K562 (cell line): Measurements from ENCODE around the gene GREB1. TPM values are rescaled to one million over a fixed set of nuclear protein-coding genes. Genes with fewer than 3 reads are reported as not detected.

Experiments used
- ATAC-seq: fragments of 200-7000 bp; cut with Tn5 transposase; 3 replicates; pipeline ENCODE4 v1.9.1; 2020; ENCODE audit warnings: moderate library complexity
- BruUV-seq: library from RNA; stranded (reverse); fragments of 400-500 nt; replicated peaks from 2 replicates; lab custom pipeline; 2021; lab: Mats Ljungman, UMichigan
- CTCF ChIA-PET: fragments of 300-600 bp; formaldehyde crosslinking; extraction: SDS; loops from one replicate; lab custom pipeline; 2021; ENCODE audit warnings: low intra/inter-chr PET ratio; lab: Yijun Ruan, JAX
- POLR2A ChIA-PET: fragments of 300-600, 350-650 bp; sonication (Branson Sonifier 250); formaldehyde crosslinking; extraction: SDS; loops from one replicate; lab custom pipeline; 2021; ENCODE audit warnings: antibody characterized with exemption, inconsistent platforms; lab: Yijun Ruan, JAX
- DNase-seq, 4 experiments: peaks; one replicate each; pipeline versions ENCODE4 v3.0.0 to v3.0.0-alpha.2; 2011 to 2018; ENCODE audit warnings: low spot score in 3 of 4, mixed read lengths in 3 of 4; ENCODE audit errors: extremely low read depth in 1 of 4
- FAIRE-seq: peaks from 2 replicates; lab custom pipeline; 2011; peaks lifted over from hg19 to GRCh38; lab: Jason Lieb, UNC
- H2AFZ ChIP-seq: 2 replicates; pipeline ENCODE4 v1.6.0; 2011; ENCODE audit warnings: low read depth, low read length, control low read depth, inconsistent platforms
- H3K27ac ChIP-seq: fragments of 200-600 bp; 3 replicates; pipeline ENCODE4 v1.8.0; 2011; ENCODE audit warnings: low read depth, mild to moderate bottlenecking, control low read depth, inconsistent platforms, low read length, moderate library complexity, mixed read lengths; ENCODE audit errors: extremely low read depth
- H3K27me3 ChIP-seq, 2 experiments: fragments of 300-600 bp in 1 of 2; 2 replicates in 1 of 2; 3 replicates in 1 of 2; pipeline versions ENCODE4 v1.6.0 to v1.8.0; 2011; ENCODE audit warnings: inconsistent platforms in 2 of 2, low read length in 2 of 2, mild to moderate bottlenecking in 1 of 2, mixed read lengths in 1 of 2, moderate library complexity in 1 of 2; ENCODE audit not compliant: control insufficient read depth in 2 of 2, insufficient read depth in 2 of 2
- H3K36me3 ChIP-seq: fragments of 300-600 bp; 3 replicates; pipeline ENCODE4 v1.8.0; 2011; ENCODE audit warnings: mild to moderate bottlenecking, low read length, inconsistent platforms; ENCODE audit not compliant: control insufficient read depth, insufficient read depth
- H3K4me1 ChIP-seq, 2 experiments: fragments of 200-600 bp in 1 of 2; replicated peaks in 1 of 2; 2 replicates in 1 of 2; 3 replicates in 1 of 2; pipeline versions ENCODE4 v1.5.1 to v1.8.0; 2011; ENCODE audit warnings: inconsistent platforms in 2 of 2, low read length in 2 of 2, mild to moderate bottlenecking in 1 of 2, mixed read lengths in 1 of 2, moderate library complexity in 1 of 2; ENCODE audit not compliant: control insufficient read depth in 2 of 2, insufficient read depth in 2 of 2
- H3K4me2 ChIP-seq: 2 replicates; pipeline ENCODE4 v1.6.1; 2011; ENCODE audit warnings: low read length, control low read depth, inconsistent platforms, mixed read lengths; ENCODE audit not compliant: insufficient read depth
- H3K4me3 ChIP-seq: fragments of 200-600 bp; sonication (generic), shearing (Covaris generic); 2 replicates; pipeline ENCODE4 v1.5.1; 2016; ENCODE audit warnings: control low read depth, inconsistent platforms
- H3K79me2 ChIP-seq: fragments of 200-600 bp; 3 replicates; pipeline ENCODE4 v1.8.0; 2011; ENCODE audit warnings: low read length, inconsistent platforms; ENCODE audit not compliant: control insufficient read depth, insufficient read depth
- H3K9ac ChIP-seq, 2 experiments: 2 replicates each; pipeline versions ENCODE4 v1.6.0 to v1.6.1; 2011; ENCODE audit warnings: low read depth in 2 of 2, low read length in 2 of 2, control low read depth in 1 of 2, inconsistent platforms in 1 of 2, mild to moderate bottlenecking in 1 of 2, mixed read lengths in 1 of 2; ENCODE audit not compliant: insufficient read depth in 1 of 2
- H3K9me1 ChIP-seq: one replicate; pipeline ENCODE4 v1.6.0; 2011; ENCODE audit warnings: inconsistent platforms, mild to moderate bottlenecking, low read length, moderate library complexity; ENCODE audit not compliant: control insufficient read depth, insufficient read depth
- H3K9me3 ChIP-seq: replicated peaks from 2 replicates; pipeline ENCODE4 v1.5.1; 2011; ENCODE audit warnings: low read depth, low read length, inconsistent platforms; ENCODE audit not compliant: control insufficient read depth, insufficient read depth
- H4K20me1 ChIP-seq: replicated peaks from 2 replicates; pipeline ENCODE4 v1.6.1; 2011; ENCODE audit warnings: low read length, inconsistent platforms, mixed read lengths; ENCODE audit not compliant: control insufficient read depth, insufficient read depth
- ATF6 ChIP-seq: sonication (generic); formaldehyde crosslinking; IDR thresholded peaks from 2 replicates; pipeline ENCODE4 v1.4.0; 2020; ENCODE audit warnings: mild to moderate bottlenecking, missing genetic modification reagents
- KDM1A ChIP-seq, 2 experiments: fragments of 450-650 bp; IDR thresholded peaks; 2 replicates each; pipeline ENCODE4 v1.6.1; 2016; ENCODE audit warnings: mild to moderate bottlenecking in 2 of 2
- POLR3G ChIP-seq: IDR thresholded peaks from 2 replicates; pipeline ENCODE4 v1.6.1; 2011; ENCODE audit not compliant: insufficient read length, insufficient replicate concordance; ENCODE audit errors: extremely low read depth
- RFX5 ChIP-seq: IDR thresholded peaks from 2 replicates; pipeline ENCODE4 v1.6.1; 2011; ENCODE audit warnings: low read depth, mild to moderate bottlenecking, improper control_type of control experiment, low read length
- SAP30 ChIP-seq: fragments of 200-600 bp; sonication (generic); IDR thresholded peaks from 2 replicates; pipeline ENCODE4 v1.6.1; 2012; ENCODE audit warnings: borderline replicate concordance, low read depth, mild to moderate bottlenecking, moderate library complexity, low read length, control low read depth, inconsistent platforms; ENCODE audit not compliant: insufficient read depth, poor library complexity, severe bottlenecking
- YBX1 ChIP-seq: fragments of 450-650 bp; IDR thresholded peaks from 2 replicates; pipeline ENCODE4 v1.7.1; 2016; ENCODE audit warnings: mild to moderate bottlenecking
- ZNF785 ChIP-seq: fragments of 250-450 bp; sonication (Bioruptor Pico); IDR thresholded peaks from 2 replicates; pipeline ENCODE4 v1.4.0; 2020; ENCODE audit warnings: mild to moderate bottlenecking
- WGBS: fragments of 100-300 bp; shearing (Covaris generic); methylation state at CpG from one replicate; pipeline ENCODE4 v1.1.6; 2016; ENCODE audit warnings: low coverage, mixed read lengths; ENCODE audit not compliant: insufficient coverage; ENCODE audit errors: missing lambda C conversion rate; 5-methylcytosine and 5-hydroxymethylcytosine counted together
- in situ Hi-C: fragments of 300-500 bp; cut with MboI; formaldehyde crosslinking; loops from 4 replicates; pipeline ENCODE4 v1.15.0; 2018; ENCODE audit warnings: inconsistent platforms, mixed read lengths
- intact Hi-C: fragments of 100-400 bp; cut with micrococcal nuclease; formaldehyde crosslinking; loops from 2 replicates; pipeline ENCODE4 v1.14.2; 2022
- polyA plus RNA-seq, 8 experiments: library from polyadenylated mRNA; depleted of rRNA in 4 of 8; stranded (reverse) in 5 of 8; unstranded in 3 of 8; fragments of >200 nt; fragmentation: Nextera tagmentation in 2 of 8; fragmentation: Illumina TruSeq in 1 of 8; extraction: Ambion mirVana in 2 of 8; extraction: Trizol in 1 of 8; gene quantifications; 2 replicates each; pipeline versions ENCODE4 v1.2.1 to v1.2.3, GENCODE V29; 2011 to 2014; ENCODE audit warnings: inconsistent platforms in 1 of 8, missing spikeins in 1 of 8
- total RNA-seq, 7 experiments: library from RNA; depleted of rRNA in 6 of 7; stranded (reverse); fragments of >200 nt in 6 of 7; fragmentation: Illumina TruSeq in 2 of 7; extraction: Trizol in 2 of 7; gene quantifications; 2 replicates each; pipeline versions ENCODE4 v1.2.1 to v1.2.3, GENCODE V29; 2011 to 2021; ENCODE audit warnings: low replicate concordance in 1 of 7

The GREB1 gene
- total and polyA plus RNA-seq, 9 of the 15 experiments (the other 6 are each of a cell fraction or from before 2014, with no cell fraction given) = 0.04 to 0.86 (median 0.10) TPM; not detected in 1

GRCh38 chr2:11569636-11570035, 35.8 kb downstream of the GREB1 start (continued):
- TF ChIP-seq YBX1 (no peak), POLR3G (no peak)

GRCh38 chr2:11571170-11571569, 37.3 kb downstream of the GREB1 start:
- 2% methylated on average over 7 of the region's 7 CpGs for WGBS

More at GRCh38 chr2:11571170-11571569, 37.3 kb downstream of the GREB1 start:
- no peak for DNase-seq
- no peaks in the 10 kb centered on the region for H3K9me1 ChIP-seq
- no peak for FAIRE-seq
- H3K27ac ChIP-seq = no peak overlapping the region
- no peak overlapping the region for H3K9ac ChIP-seq
- H3K36me3 ChIP-seq = no peaks in the 10 kb centered on the region
- CTCF ChIA-PET = no interaction called here
- no peaks in the 10 kb centered on the region for H4K20me1 ChIP-seq
- peaks cover 21 to 72% of the 10 kb centered on the region in 2 experiments; a peak in 4 of 5 replicates for H3K27me3 ChIP-seq
- no peaks in the 10 kb centered on the region for H3K9me3 ChIP-seq
- ATAC-seq = no peak
- no peaks in the 10 kb centered on the region for H3K79me2 ChIP-seq
- peaks cover 2 to 7% of the 10 kb centered on the region in 2 experiments; a peak in 3 of 5 replicates for H3K4me1 ChIP-seq
- no peak overlapping the region for H2AFZ ChIP-seq
- TF ChIP-seq RFX5 = 0 out of 2 replicates have a peak, but pooled peaks have one; percentile 41
- no peak for TF ChIP-seq ZNF785 (CRISPR knock-in tag)
- no peak for TF ChIP-seq SAP30
- no peak for TF ChIP-seq ATF6 (CRISPR knock-in tag)
- TF ChIP-seq KDM1A (IDR thresholded peaks at IDR 0.05) = no peak
- intact Hi-C loops = no loop called here
- POLR2A ChIA-PET = interaction anchor here (0.7 kb wide), 1 partner anchor 9 kb away, joined by 3 read pairs; no protein-coding TSS in a partner anchor
- no peak overlapping the region for H3K4me2 ChIP-seq
- no peak overlapping the region for H3K4me3 ChIP-seq
- no TSS peak for BruUV-seq
- in situ Hi-C loops = no loop called here
